Astrocyte of the cerebellum (primary cell): ENCODE measurements around the gene SYF2.

ENCODE experiments used
- DNase-seq: peaks from one replicate; pipeline ENCODE4 v3.0.0-alpha.2; 2011; ENCODE audit warnings: low read depth
- H3K4me3 ChIP-seq: 2 replicates; pipeline ENCODE4 v1.5.1; 2011; ENCODE audit warnings: mild to moderate bottlenecking, low read depth, low read length, moderate library complexity
- in situ Hi-C: cut with HindIII; loops from 2 replicates; pipeline ENCODE4 v1.10.0; 2017; ENCODE audit warnings: low sequenced_read_pairs
- TF ChIP-seq, protein P1 (sequence below): IDR thresholded peaks from 2 replicates; pipeline ENCODE4 v1.5.1; 2012; ENCODE audit warnings: low read length, low read depth, moderate library complexity, mild to moderate bottlenecking; ENCODE audit errors: missing control alignments

The SYF2 gene

DNA sequence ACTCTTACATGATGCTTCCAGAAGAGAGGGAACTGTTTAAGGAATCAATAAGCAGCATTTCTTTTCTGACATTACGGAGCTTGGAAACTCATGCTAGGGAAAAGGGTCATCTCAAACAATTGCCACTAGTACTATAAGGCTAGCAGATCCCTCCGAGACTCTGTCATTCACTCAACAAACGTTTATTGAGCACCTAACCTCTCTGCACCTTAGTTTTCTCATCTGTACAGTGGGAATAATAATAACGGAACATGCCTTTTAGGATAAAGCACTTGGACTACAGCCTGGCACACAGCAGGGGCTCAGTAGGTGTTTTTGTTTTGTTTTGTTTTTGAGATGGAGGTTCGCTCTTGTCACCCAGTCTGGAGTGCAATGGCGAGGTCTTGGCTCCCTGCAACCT is 51.3 kb downstream of the SYF2 start:
- in situ Hi-C loops: no loop called here
- DNase-seq: no peak
- H3K4me3 ChIP-seq: no peak overlapping the region
- TF ChIP-seq, protein P1, sequence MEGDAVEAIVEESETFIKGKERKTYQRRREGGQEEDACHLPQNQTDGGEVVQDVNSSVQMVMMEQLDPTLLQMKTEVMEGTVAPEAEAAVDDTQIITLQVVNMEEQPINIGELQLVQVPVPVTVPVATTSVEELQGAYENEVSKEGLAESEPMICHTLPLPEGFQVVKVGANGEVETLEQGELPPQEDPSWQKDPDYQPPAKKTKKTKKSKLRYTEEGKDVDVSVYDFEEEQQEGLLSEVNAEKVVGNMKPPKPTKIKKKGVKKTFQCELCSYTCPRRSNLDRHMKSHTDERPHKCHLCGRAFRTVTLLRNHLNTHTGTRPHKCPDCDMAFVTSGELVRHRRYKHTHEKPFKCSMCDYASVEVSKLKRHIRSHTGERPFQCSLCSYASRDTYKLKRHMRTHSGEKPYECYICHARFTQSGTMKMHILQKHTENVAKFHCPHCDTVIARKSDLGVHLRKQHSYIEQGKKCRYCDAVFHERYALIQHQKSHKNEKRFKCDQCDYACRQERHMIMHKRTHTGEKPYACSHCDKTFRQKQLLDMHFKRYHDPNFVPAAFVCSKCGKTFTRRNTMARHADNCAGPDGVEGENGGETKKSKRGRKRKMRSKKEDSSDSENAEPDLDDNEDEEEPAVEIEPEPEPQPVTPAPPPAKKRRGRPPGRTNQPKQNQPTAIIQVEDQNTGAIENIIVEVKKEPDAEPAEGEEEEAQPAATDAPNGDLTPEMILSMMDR: no peak

DNA sequence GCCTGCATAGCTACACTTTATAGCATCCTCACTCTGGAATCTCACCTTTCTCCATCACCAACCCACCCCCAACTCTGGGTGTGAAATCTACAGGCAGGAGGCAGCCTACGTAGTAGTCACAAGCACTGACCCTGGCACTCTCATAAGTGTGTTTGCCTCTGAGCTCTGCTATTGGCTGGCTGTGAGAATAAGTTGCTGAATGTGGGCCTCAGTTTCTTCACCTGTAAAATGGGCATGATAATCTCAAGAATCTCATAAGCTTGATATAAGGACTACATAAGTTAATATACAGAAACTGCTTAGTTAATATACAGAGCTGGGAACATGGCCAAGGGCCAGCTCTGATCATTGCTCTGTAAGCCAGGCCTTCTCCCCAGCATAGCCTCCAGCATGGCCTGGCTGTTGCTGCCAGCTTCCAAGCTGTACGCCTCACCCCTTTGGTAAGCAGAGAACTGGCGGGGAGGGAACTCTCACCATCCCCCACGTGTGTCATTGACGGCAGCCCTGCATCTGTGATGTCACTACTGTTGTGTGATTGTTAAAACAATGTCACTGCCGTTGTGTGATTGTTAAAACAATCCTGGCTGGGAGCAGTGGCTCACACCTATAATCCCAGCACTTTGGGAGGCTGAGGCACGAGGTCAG is 53.3 kb downstream of the SYF2 start:
- in situ Hi-C loops: no loop called here
- no peak for DNase-seq
- H3K4me3 ChIP-seq: no peak overlapping the region
- TF ChIP-seq, protein P1: no peak

DNA sequence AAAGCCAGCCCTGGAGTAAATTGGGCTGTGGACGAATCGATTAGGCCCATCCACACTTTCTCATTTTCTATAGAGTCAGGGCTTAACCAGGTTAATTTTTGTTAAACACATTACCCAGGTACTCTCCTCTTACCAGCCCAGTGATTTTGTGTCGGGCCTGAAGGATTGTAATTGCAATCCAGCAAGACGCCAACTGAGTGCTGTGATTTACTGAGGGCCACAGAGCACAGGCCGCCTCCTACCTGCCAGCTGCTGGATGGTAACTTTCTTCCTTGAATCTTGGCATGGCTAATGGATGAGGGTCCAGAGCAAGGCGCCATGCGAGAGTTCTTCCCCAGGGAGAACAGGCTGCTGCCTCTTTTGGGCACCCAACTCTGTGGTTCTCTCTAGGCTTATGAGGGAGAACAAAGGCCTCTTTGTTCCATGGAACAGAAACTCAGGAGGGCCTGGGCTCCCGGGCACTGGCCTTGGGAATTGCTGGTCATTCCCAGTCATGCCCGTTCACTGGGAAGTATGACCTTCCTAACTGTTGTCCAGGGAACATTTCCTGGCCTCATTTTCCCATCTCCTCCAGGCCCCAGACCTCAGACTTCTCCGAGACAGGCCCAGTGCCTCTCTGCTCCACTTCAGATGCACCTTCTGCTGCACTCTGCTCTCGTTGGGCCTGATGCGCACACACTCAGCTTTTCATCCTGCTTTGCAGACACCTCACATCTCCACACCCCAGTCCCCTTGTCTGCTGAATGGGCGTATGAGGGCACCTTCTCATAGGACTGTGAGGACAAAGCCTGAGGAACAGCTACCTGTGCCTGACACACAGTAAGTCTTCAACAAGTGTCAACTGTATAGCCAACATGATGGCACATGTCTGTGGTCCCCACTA is 57.3 kb downstream of the SYF2 start:
- DNase-seq: no peak
- TF ChIP-seq, protein P1: no peak
- in situ Hi-C loops: no loop called here
- H3K4me3 ChIP-seq: no peak overlapping the region

DNA sequence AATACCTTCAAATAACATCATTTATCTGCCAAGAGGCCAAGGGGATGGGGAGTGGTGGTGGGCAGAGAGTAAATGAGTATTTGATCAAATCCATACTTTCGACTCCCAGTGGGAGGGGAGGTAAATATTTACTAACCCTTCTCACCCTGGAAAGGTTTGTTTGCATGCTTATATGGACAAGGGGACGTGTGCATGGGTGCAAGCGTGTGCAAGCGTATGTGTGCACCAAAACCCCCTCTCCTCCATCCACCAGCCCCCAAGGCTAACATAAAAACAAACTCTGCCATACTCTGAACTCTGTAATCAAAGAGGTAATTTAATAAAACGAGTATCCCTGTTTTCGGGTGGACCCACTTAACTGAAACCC is 58.0 kb downstream of the SYF2 start:
- in situ Hi-C loops: no loop called here
- H3K4me3 ChIP-seq: no peak overlapping the region
- DNase-seq: no peak
- TF ChIP-seq, protein P1: no peak

DNA sequence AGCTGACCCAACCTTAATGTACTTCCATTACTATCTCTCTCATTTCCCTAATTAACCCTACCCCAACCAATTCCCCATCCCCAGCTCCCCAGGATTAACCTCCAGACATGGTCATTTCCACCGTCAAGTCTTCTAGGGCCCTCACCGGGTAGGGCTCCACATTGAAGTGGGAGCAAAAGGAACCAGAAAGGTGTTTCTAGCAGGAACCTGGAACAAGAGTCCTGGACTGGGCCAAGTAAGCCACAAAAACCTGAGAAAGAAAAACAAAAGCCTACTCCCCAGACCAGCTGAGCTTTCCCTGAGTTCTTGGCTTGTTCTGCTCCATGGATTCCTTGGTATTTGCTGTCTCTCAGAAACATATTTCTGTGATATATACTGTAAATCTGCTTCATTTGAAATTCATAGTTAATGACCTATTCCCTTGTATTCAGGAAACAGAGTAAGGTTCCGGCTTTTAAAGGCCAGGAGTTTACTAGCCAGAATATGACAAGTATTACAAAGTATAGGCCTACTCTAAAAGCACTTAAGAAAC is 58.4 kb downstream of the SYF2 start:
- in situ Hi-C loops: no loop called here
- H3K4me3 ChIP-seq: no peak overlapping the region
- DNase-seq: no peak
- TF ChIP-seq, protein P1: no peak
